SK-N-DZ (cell line): ENCODE data around the gene NSUN6.

Experiments used
- DNase-seq: peaks from one replicate; pipeline ENCODE4 v3.0.0-alpha.2; 2015; ENCODE audit warnings: low spot score

The NSUN6 gene

DNA sequence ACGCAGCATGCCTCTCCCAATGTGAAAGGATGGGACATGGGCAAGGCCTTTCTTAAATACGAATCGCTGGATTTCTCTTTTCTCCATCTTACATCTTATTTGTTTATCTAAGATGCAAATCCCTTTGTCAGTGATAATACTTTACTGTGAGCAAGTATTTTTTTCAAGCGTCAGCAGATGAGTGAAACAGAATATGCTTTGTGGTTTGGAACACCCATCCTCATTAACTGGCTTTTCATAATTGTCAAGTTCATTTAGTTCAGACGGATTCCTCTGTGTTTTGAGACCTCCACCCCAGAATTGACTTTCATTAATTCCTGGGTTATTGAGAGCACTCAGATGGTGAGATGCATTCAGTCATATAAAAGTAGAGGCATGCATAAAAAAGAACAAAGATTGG is 149.8 kb downstream of the NSUN6 start:
- no peak for DNase-seq

DNA sequence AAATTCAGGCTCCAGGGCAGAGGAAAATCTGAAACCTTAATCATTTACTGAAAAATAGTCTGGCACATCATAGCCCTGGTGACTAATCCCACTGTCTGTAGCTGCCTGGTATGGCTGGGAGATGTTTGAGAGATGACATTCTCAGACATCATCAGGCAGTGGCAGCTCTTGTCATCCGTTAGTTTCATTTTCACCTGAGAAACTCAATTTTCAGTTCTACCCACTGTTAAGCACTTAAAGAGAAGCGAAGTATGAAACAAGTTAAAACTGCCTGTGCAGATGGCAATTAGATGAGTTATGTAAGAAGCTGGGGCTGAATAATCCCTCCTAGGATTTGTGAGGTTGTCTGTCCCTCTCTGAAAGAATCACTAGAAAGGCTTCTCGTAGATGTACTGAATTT is 150.2 kb downstream of the NSUN6 start:
- no peak for DNase-seq

- no peak for DNase-seq
Measured at GRCh38 chr10:18500576-18500975, 150.8 kb downstream of the NSUN6 start.

- no peak for DNase-seq
Measured at GRCh38 chr10:18498998-18499397, 152.4 kb downstream of the NSUN6 start.

DNA sequence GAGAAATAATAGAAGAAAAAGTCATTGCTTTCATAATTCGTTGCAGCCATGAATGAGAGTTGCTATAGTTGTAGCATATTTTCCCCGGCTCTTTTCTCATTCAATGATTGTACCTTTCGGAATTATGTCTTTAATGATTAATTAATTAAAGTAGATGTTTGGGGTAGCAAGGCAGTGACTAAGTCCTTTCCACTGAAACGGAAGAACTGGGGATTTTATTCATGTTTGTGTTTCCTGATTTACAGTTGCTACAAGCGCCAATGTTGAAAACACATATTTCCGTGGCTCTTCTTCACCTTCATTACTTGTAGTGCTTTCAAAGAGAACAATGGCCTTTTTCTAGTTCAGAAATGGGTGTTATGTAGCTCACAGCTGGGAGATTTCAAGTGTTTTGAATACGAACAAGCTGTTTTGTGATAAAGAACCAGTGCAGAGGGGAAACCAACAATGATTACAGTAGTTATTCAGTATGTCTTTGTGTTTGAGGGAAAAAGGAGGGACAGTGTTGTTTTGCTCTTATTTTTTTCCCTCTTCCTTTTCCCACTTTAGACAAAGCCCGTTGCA is 153.5 kb downstream of the NSUN6 start:
- DNase-seq: no peak
